GM19043 (cell line): ENCODE measurements around the gene PLEKHG1.
A peak's percentile ranks its signal among the peaks of the same experiment; 100 is the strongest.

ENCODE experiments used
- ATAC-seq: cut with Tn5 transposase; IDR thresholded peaks from one replicate; pipeline ENCODE4 v1.9.1; 2021; ENCODE audit warnings: low read depth; ENCODE audit not compliant: unreplicated experiment

PLEKHG1 gene

DNA sequence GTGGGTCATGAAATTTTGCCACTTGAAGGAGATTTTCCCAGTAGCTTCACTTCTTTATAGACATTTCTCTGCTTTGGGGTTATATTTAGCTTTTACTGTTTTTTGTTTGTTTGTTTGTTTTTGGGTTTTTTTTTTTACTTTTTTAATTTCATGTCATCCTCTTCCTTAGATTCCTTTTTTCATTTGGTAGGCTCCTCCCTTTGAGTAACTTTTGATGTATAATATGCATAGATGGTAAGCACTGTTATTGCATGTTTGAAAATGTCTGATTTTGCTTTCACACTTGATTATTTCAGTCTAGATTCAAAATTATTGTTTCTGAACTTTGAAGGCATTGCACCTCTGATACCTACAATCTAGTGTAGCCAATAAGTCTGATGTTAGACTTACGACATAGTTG, 37.6 kb downstream of the PLEKHG1 start:
- ATAC-seq: no peak

DNA sequence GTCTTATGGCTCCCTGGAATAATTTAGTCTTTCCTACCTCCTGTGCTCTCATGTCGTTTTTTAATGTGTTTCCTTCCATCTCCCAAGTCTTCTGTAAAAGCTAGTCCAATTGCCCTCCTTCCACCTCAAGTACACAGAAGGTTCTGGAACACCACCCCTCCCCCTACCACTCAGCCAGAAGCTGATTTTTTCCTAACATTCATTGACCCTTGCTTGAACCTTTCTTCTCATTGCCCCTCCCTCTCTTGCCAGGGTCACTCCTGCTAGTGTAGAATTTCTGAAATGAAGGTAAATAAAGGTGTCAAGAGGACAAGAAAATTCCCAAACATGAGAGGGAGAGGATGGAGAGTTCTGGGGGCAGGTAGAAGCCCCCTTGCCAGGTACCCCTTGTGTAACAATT, 38.6 kb downstream of the PLEKHG1 start:
- no peak for ATAC-seq

DNA sequence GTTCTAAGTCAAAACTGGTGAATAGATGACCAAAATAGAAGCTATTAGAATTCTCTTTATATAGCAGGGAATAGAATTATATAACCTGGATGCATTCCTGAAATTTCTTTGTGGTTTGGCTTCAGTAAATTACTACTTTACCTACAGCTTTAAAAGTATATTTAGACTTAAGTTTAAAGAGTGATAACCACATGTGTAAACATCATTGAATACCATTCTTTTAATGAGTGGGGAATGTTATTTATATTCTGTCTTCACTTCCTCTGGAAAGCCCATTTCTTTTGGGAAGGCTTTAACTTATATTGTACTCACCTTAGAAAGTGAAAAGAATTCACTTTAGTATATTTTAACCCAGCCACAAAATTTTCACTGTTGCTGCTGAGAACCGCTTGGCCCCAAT, 39.1 kb downstream of the PLEKHG1 start:
- no peak for ATAC-seq

DNA sequence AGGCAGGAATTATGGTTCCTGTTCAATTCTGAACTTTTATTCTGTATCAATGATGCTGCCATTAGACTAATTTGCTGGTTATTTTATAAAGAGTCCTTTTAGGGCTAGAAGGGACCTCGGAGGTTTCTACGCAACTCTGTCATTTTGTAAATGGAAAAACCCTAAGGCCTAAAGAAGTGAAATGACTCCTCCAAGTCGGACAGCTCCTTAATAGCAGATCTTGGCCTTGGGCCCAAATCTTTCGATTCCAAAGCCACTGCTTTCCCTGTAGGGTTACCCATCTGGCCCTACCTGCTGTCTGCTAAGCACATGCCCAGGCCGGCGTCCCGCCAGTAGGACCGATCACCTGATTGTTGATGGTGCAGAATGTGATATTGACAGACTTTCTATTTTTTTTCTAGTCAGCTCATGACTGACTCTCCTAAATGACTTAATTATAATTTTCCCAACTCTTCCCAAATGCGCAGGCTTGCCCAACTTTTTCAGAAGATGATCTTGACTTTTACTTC, 40.2 kb downstream of the PLEKHG1 start:
- ATAC-seq: no peak

DNA sequence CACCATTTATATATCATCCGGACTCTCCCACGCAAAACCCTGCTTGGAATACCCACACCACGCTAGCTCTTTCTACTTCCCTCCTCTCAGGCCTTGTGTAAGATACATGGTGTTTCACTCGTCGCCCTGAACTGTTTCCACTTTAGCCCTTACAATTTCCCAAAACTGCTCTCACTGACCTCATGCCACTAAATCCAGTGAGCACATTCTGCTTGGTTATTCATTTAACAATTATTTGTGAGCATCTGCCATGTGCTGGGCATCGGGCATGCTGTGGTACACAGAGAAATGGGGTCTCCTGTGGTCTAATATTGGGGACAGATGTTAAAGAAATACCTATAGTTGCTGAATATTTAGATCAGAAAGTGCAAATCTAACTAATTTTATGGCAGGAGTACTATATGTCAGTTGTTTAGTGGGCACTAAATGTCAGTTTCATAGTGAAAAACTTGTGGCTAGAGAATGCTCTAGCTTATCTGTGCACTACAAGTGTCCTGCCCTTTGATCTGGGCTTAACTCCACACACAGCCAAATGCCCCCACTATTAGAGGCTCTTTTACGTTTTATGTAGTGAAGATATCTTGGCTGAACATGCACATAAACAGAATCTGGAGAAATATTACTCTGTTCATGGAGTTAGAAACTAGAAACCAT, 41.0 kb downstream of the PLEKHG1 start:
- peak; percentile 35 for ATAC-seq

DNA sequence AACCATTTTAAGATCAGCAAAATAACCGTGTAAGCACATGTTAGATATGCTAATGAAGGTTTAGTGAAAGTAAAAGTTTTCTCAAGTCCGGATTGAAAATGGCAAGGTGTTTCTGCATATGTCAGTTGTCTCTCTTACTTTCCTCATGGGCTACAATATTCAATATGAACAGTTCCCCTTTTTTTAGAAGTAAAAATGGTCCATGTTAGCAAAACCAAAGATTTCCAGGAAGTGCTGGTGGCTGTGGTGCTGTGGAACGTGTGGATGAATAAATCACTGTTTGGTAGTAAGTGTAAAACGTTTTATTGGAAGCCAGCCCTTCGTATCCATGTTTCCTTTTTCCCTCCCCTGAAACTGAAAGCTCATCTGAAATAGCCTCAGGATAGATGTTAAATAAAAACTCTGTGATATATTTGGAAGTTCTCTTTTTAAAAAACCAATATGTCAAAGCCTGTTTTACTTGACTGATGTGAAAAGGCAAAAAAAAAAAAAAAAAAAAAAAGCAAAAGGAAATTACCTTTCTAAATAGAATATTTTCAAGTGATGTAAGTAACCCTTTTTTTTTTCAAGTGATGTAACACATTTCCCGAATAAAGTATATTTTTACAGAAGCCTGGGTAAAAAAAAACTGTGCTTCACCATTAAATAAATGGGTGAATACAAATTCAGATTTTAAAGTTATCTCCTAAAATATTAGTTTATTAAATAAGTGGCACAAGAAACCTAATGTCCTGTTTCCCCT, 41.9 kb downstream of the PLEKHG1 start:
- ATAC-seq: peak; percentile 60

DNA sequence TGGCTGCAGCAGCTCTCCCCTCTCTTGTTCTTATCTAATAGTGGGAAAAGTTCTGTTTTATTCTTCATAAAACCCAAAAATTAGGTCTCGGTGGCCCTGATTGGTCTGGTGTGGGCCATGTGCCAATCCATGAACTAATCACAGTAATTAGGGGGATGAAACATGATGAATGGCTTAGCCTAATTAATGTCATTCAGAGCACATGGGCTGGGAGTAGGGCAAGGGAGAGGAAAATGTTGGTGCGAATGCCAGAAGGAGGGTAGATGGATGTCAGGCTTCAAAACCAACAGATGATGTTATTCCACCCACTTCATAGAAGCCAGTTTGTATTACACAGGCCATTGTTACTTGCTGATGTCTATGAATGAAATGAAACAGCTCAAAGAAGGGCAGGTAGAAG, 46.5 kb downstream of the PLEKHG1 start:
- no peak for ATAC-seq

DNA sequence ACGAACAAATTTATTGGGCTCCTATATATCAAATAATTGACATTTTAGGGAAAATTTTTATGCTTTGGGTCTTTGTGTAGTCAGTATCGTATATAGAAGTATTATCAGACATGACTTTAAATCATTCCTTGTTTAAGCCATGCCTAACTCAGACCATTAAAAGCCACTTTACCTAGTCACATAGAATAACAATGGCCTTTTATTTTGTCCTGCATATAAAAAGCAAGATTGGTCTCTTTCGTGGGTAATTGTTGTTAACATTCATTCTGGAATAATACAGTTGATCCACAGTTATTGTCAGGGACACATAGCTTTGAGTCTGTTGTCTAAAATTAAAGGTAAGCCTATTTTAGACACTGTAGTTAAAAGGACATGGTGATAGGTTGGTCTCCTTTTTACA, 47.4 kb downstream of the PLEKHG1 start:
- ATAC-seq: no peak
